SK-N-SH (cell line): ENCODE results near the gene POU2F3. TPM values are rescaled to one million over a fixed set of nuclear protein-coding genes. Genes with fewer than 3 reads are reported as not detected.

Experiments
- CTCF ChIA-PET: fragments of 300-600, 350-600 bp; formaldehyde crosslinking; extraction: SDS; loops from one replicate; lab custom pipeline; 2021; lab: Yijun Ruan, JAX
- POLR2A ChIA-PET: fragments of 350-600 bp; sonication (Branson Sonifier 250); formaldehyde crosslinking; extraction: SDS; loops from one replicate; lab custom pipeline; 2020; ENCODE audit warnings: antibody characterized with exemption, inconsistent platforms; lab: Yijun Ruan, JAX
- DNase-seq: peaks from one replicate; pipeline ENCODE4 v3.0.0; 2012
- H2AFZ ChIP-seq: fragments of 200-600 bp; sonication (generic); 2 replicates; pipeline ENCODE4 v1.8.1; 2016; ENCODE audit warnings: antibody characterized with exemption, mild to moderate bottlenecking, low read depth
- H3F3A ChIP-seq: fragments of 200-600 bp; sonication (generic); replicated peaks from 2 replicates; pipeline ENCODE3; 2016; ENCODE audit warnings: antibody characterized with exemption, mild to moderate bottlenecking; ENCODE audit not compliant: insufficient read depth
- H3K27ac ChIP-seq, 2 experiments: fragments of 200-500 bp in 1 of 2; fragments of 200-600 bp in 1 of 2; sonication (Bioruptor generic) in 1 of 2; sonication (generic), shearing (Covaris generic) in 1 of 2; 2 replicates each; pipeline versions ENCODE4 v1.5.1 to v1.6.1; 2014 to 2016; ENCODE audit warnings: low read depth in 2 of 2, inconsistent platforms in 1 of 2, low read length in 1 of 2, mild to moderate bottlenecking in 1 of 2, mixed read lengths in 1 of 2
- H3K27me3 ChIP-seq: fragments of 200-600 bp; sonication (generic), shearing (Covaris generic); 2 replicates; pipeline ENCODE4 v1.6.1; 2016; ENCODE audit warnings: mixed run types; ENCODE audit not compliant: insufficient read depth
- H3K36me3 ChIP-seq, 2 experiments: fragments of 200-500 bp in 1 of 2; fragments of 200-600 bp in 1 of 2; sonication (Bioruptor generic) in 1 of 2; sonication (generic) in 1 of 2; replicated peaks in 1 of 2; 2 replicates each; pipeline versions ENCODE3 to v1.5.1; 2014 to 2016; ENCODE audit warnings: low read length in 1 of 2, mild to moderate bottlenecking in 1 of 2; ENCODE audit not compliant: insufficient read depth in 2 of 2, control insufficient read depth in 1 of 2
- H3K4me1 ChIP-seq, 2 experiments: fragments of 200-500 bp in 1 of 2; fragments of 200-600 bp in 1 of 2; sonication (Bioruptor generic) in 1 of 2; sonication (generic), shearing (Covaris generic) in 1 of 2; 2 replicates each; pipeline versions ENCODE4 v1.5.1 to v1.6.1; 2014 to 2016; ENCODE audit warnings: low read depth in 1 of 2, low read length in 1 of 2, mixed run types in 1 of 2; ENCODE audit not compliant: insufficient read depth in 2 of 2, control insufficient read depth in 1 of 2
- H3K4me2 ChIP-seq: fragments of 200-600 bp; sonication (generic), shearing (Covaris generic); 2 replicates; pipeline ENCODE4 v1.6.1; 2017; ENCODE audit warnings: mixed run types
- H3K4me3 ChIP-seq, 2 experiments: fragments of 200-500 bp in 1 of 2; fragments of 200-600 bp in 1 of 2; sonication (Bioruptor generic) in 1 of 2; sonication (generic), shearing (Covaris generic) in 1 of 2; 2 replicates each; pipeline versions ENCODE4 v1.5.1 to v1.8.1; 2014 to 2016; ENCODE audit warnings: low read depth in 2 of 2, inconsistent platforms in 1 of 2, low read length in 1 of 2, mild to moderate bottlenecking in 1 of 2, mixed read lengths in 1 of 2, moderate library complexity in 1 of 2
- H3K79me2 ChIP-seq: fragments of 200-600 bp; sonication (generic); 2 replicates; pipeline ENCODE4 v1.8.1; 2017; ENCODE audit warnings: mild to moderate bottlenecking; ENCODE audit not compliant: insufficient read depth
- H3K9ac ChIP-seq: fragments of 200-600 bp; sonication (generic); 2 replicates; pipeline ENCODE4 v1.6.1; 2017; ENCODE audit warnings: mixed run types
- H3K9me2 ChIP-seq: fragments of 200-600 bp; sonication (generic); 2 replicates; pipeline ENCODE4 v1.6.1; 2017; ENCODE audit warnings: mixed run types
- H3K9me3 ChIP-seq: fragments of 200-600 bp; sonication (generic); 2 replicates; pipeline ENCODE4 v1.6.1; 2017; ENCODE audit warnings: mixed run types, mild to moderate bottlenecking, moderate library complexity
- H4K20me1 ChIP-seq: fragments of 200-600 bp; sonication (generic); 2 replicates; pipeline ENCODE4 v1.6.1; 2017; ENCODE audit warnings: mild to moderate bottlenecking, mixed run types; ENCODE audit not compliant: insufficient read depth
- CHD2 ChIP-seq: fragments of 150-350 bp; IDR thresholded peaks from 2 replicates; pipeline ENCODE4 v1.6.1; 2018; ENCODE audit warnings: low read length; ENCODE audit not compliant: partially characterized antibody
- FOXJ3 ChIP-seq: sonication (generic); formaldehyde crosslinking; IDR thresholded peaks from 2 replicates; pipeline ENCODE4 v1.5.1; 2020; ENCODE audit warnings: mild to moderate bottlenecking, missing genetic modification reagents
- GATA2 ChIP-seq: sonication (generic); formaldehyde crosslinking; IDR thresholded peaks from 2 replicates; pipeline ENCODE4 v1.5.0; 2020; ENCODE audit warnings: mild to moderate bottlenecking, missing genetic modification reagents
- JUND ChIP-seq: IDR thresholded peaks from 2 replicates; pipeline ENCODE4 v1.4.0; 2012
- MEF2A ChIP-seq: IDR thresholded peaks from 2 replicates; pipeline ENCODE4 v1.4.0; 2012; ENCODE audit warnings: low read depth, borderline replicate concordance
- NFIC ChIP-seq: IDR thresholded peaks from 2 replicates; pipeline ENCODE4 v1.4.0; 2012; ENCODE audit warnings: borderline replicate concordance
- RAD21 ChIP-seq: IDR thresholded peaks from 2 replicates; pipeline ENCODE4 v1.6.1; 2012; ENCODE audit warnings: mild to moderate bottlenecking, low read length
- SMC3 ChIP-seq: IDR thresholded peaks from 2 replicates; pipeline ENCODE4 v1.6.1; 2012; ENCODE audit warnings: low read depth, low read length, improper control_type of control experiment
- TEAD4 ChIP-seq: IDR thresholded peaks from 2 replicates; pipeline ENCODE4 v1.4.0; 2012; ENCODE audit warnings: mild to moderate bottlenecking, borderline replicate concordance; ENCODE audit not compliant: insufficient read depth
- WGBS: methylation state at CpG from one replicate; pipeline ENCODE4 v1.1.6; 2017; ENCODE audit warnings: low lambda C conversion rate; 5-methylcytosine and 5-hydroxymethylcytosine counted together
- polyA plus RNA-seq, 3 experiments: library from polyadenylated mRNA; depleted of rRNA; stranded (reverse); fragments of >200 nt; gene quantifications; 2 replicates each; pipeline ENCODE4 v1.2.3, GENCODE V29; 2012
- TF ChIP-seq, protein P1 (sequence below): IDR thresholded peaks from 2 replicates; pipeline ENCODE4; 2012
- TF ChIP-seq, protein P2 (sequence below): fragments of 150-350 bp; IDR thresholded peaks from 2 replicates; pipeline ENCODE4 v1.6.1; 2017; ENCODE audit warnings: antibody characterized with exemption, low read length, low read depth, borderline replicate concordance
- TF ChIP-seq, protein P3 (sequence below): IDR thresholded peaks from 2 replicates; pipeline ENCODE4 v1.4.0; 2012; ENCODE audit warnings: low read depth, borderline replicate concordance

Gene POU2F3
- polyA plus RNA-seq, 1 of the 3 experiments (the other 2 are of a cell fraction) = 0.02 TPM

DNA sequence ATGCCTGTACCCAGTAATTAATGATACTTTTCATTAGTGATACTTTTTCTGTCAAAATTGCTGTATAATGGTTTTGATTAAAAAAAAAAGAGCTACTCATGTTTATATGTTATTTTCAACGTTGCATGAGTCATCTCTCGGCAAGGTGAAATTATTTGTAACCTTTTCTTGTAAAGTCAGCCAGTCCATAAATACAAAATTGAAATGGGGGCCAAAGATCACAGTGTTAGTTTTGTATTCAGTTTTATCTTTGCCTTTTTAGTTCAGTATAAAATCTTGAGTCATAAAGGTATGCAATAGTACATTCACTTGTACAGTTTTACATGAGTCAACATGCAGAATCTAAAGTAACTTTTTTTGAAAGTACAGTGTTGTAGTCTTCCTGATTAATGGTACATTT, 100.6 kb downstream of the POU2F3 start:
- TF ChIP-seq FOXJ3 (CRISPR knock-in tag) = no peak
- TF ChIP-seq, protein P1, sequence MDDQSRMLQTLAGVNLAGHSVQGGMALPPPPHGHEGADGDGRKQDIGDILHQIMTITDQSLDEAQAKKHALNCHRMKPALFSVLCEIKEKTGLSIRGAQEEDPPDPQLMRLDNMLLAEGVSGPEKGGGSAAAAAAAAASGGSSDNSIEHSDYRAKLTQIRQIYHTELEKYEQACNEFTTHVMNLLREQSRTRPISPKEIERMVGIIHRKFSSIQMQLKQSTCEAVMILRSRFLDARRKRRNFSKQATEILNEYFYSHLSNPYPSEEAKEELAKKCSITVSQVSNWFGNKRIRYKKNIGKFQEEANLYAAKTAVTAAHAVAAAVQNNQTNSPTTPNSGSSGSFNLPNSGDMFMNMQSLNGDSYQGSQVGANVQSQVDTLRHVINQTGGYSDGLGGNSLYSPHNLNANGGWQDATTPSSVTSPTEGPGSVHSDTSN = no peak
- TF ChIP-seq TEAD4 = no peak
- TF ChIP-seq, protein P2, sequence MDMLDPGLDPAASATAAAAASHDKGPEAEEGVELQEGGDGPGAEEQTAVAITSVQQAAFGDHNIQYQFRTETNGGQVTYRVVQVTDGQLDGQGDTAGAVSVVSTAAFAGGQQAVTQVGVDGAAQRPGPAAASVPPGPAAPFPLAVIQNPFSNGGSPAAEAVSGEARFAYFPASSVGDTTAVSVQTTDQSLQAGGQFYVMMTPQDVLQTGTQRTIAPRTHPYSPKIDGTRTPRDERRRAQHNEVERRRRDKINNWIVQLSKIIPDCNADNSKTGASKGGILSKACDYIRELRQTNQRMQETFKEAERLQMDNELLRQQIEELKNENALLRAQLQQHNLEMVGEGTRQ = no peak
- TF ChIP-seq JUND = 0 out of 2 replicates have a peak, but pooled peaks have one; percentile 17
- TF ChIP-seq MEF2A = no peak
- no peak for TF ChIP-seq NFIC
- H3K9ac ChIP-seq = no peak overlapping the region; the same call in 1 of the 2 replicates
- H3K9me2 ChIP-seq = no peaks in the 10 kb centered on the region
- no peak overlapping the region for H3K27ac ChIP-seq
- peaks cover 20% of the 10 kb centered on the region for H3F3A ChIP-seq
- peaks cover 20 to 29% of the 10 kb centered on the region in 2 experiments for H3K4me1 ChIP-seq
- peaks cover 91% of the 10 kb centered on the region for H3K79me2 ChIP-seq
- H2AFZ ChIP-seq = no peak overlapping the region
- ChIA-PET POLR2A (no interaction called here), CTCF (interaction anchor here (1.0 to 1.6 kb wide), 3 partner anchors 15 to 171 kb away, joined by 3 read pairs; partner anchors contain the start of gene GRIK4)
- peaks cover 85% of the 10 kb centered on the region for H4K20me1 ChIP-seq
- H3K36me3 ChIP-seq = no peaks in the 10 kb centered on the region
- peak overlapping the region in 1 of 2 experiments; percentile 91; a peak in 3 of 4 replicates for H3K4me3 ChIP-seq
- H3K27me3 ChIP-seq = no peaks in the 10 kb centered on the region
- peak overlapping the region; percentile 92 for H3K4me2 ChIP-seq
- 32% methylated on average over 2 of the region's 2 CpGs for WGBS
- 0 out of 2 replicates have a peak, but pooled peaks cover 5% of the 10 kb centered on the region for H3K9me3 ChIP-seq
- DNase-seq = no peak

DNA sequence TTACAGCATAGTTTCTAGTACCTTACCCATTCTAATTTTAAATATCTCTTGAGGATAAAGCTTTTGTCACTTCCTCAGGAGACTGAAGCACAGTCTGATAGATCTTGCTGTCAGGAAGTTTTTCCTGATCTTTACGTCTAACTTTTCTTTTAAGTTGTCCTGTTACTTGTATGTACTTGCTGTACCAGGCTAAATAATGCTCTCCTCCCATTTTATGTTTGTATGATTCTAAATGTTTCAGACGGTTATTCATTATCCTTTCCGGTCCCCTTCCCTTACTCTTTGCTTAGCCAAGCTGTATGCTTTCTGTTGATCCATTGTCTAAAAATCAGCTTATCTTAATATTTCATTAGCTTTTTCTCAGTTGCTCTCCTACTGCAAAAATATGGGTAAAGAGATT, 102.3 kb downstream of the POU2F3 start:
- Histone ChIP-seq H3K79me2 (peaks cover 100% of the 10 kb centered on the region), H3K9me3 (0 out of 2 replicates have a peak, but pooled peaks cover 5% of the 10 kb centered on the region), H3K27ac (no peak overlapping the region; a peak in 1 of 4 replicates), H2AFZ (no peak overlapping the region), H3K27me3 (no peaks in the 10 kb centered on the region), H4K20me1 (peaks cover 98% of the 10 kb centered on the region), H3K9me2 (no peaks in the 10 kb centered on the region), H3K4me3 (no peak overlapping the region), H3K4me2 (no peak overlapping the region), H3F3A (peaks cover 11% of the 10 kb centered on the region), H3K36me3 (no peaks in the 10 kb centered on the region), H3K9ac (no peak overlapping the region), H3K4me1 (peaks cover 29 to 40% of the 10 kb centered on the region in 2 experiments)
- POLR2A ChIA-PET = no interaction called here
- CTCF ChIA-PET = interaction anchor here (0.8 to 1.6 kb wide), 3 partner anchors 33 to 374 kb away, joined by 3 to 6 read pairs (median 5); no protein-coding TSS in a partner anchor
- DNase-seq = no peak
- 94% methylated on average over 3 of the region's 3 CpGs for WGBS
- TF ChIP-seq, protein P3, sequence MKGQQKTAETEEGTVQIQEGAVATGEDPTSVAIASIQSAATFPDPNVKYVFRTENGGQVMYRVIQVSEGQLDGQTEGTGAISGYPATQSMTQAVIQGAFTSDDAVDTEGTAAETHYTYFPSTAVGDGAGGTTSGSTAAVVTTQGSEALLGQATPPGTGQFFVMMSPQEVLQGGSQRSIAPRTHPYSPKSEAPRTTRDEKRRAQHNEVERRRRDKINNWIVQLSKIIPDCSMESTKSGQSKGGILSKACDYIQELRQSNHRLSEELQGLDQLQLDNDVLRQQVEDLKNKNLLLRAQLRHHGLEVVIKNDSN = no peak
- TF ChIP-seq SMC3 (no peak), CHD2 (no peak), GATA2 (CRISPR knock-in tag) (no peak), JUND (no peak), RAD21 (no peak), TEAD4 (no peak)
- TF ChIP-seq, protein P2 = no peak
